Neural progenitor cell (in vitro differentiated cells): ENCODE measurements around the gene LRRC45. TPM values are rescaled to one million over a fixed set of nuclear protein-coding genes. Genes with fewer than 3 reads are reported as not detected.
A peak's percentile ranks its signal among the peaks of the same experiment; 100 is the strongest.

Experiments
- DNase-seq: peaks from one replicate; pipeline ENCODE4 v3.0.0-alpha.2; 2016; ENCODE audit warnings: low spot score
- H2AFZ ChIP-seq: fragments of 200-600 bp; sonication (generic); replicated peaks from 2 replicates; pipeline ENCODE4 v1.6.1; 2016; ENCODE audit warnings: antibody characterized with exemption
- H3F3A ChIP-seq: fragments of 200-600 bp; sonication (generic); 2 replicates; pipeline ENCODE4 v1.6.1; 2016; ENCODE audit warnings: antibody characterized with exemption, low read depth
- H3K27ac ChIP-seq: fragments of 200-600 bp; sonication (generic); 2 replicates; pipeline ENCODE4 v1.5.1; 2016; ENCODE audit warnings: mild to moderate bottlenecking
- H3K27me3 ChIP-seq: fragments of 200-600 bp; sonication (generic); 2 replicates; pipeline ENCODE4 v1.6.1; 2016; ENCODE audit warnings: mild to moderate bottlenecking, moderate library complexity
- H3K36me3 ChIP-seq: fragments of 200-600 bp; sonication (generic); 2 replicates; pipeline ENCODE4 v1.5.1; 2016
- H3K4me1 ChIP-seq: fragments of 200-600 bp; sonication (generic); 2 replicates; pipeline ENCODE4 v1.6.1; 2016; ENCODE audit warnings: mixed run types
- H3K4me2 ChIP-seq: fragments of 200-600 bp; sonication (generic); 2 replicates; pipeline ENCODE4 v1.6.1; 2016
- H3K4me3 ChIP-seq: fragments of 200-600 bp; sonication (generic); 2 replicates; pipeline ENCODE4 v1.5.1; 2016
- H3K79me2 ChIP-seq: fragments of 200-600 bp; sonication (generic); 2 replicates; pipeline ENCODE4 v1.6.1; 2016; ENCODE audit warnings: low read depth
- H3K9ac ChIP-seq: fragments of 200-600 bp; sonication (generic); 2 replicates; pipeline ENCODE4 v1.6.1; 2016
- H3K9me3 ChIP-seq: fragments of 200-600 bp; sonication (generic); 2 replicates; pipeline ENCODE4 v1.5.1; 2016; ENCODE audit warnings: low read depth
- H4K20me1 ChIP-seq: fragments of 200-600 bp; sonication (generic); 2 replicates; pipeline ENCODE4 v1.6.1; 2016; ENCODE audit warnings: low read depth
- H3K27ac Mint-ChIP-seq: 3 replicates; pipeline ENCODE4 v1.8.0; 2021; ENCODE audit warnings: mixed read lengths
- H3K27me3 Mint-ChIP-seq: 2 replicates; pipeline ENCODE4 v1.8.0; 2022; ENCODE audit warnings: low read depth, mild to moderate bottlenecking, inconsistent platforms, moderate library complexity, mixed read lengths; ENCODE audit not compliant: insufficient read depth
- H3K36me3 Mint-ChIP-seq: 3 replicates; pipeline ENCODE4 v1.8.0; 2021; ENCODE audit warnings: mixed read lengths
- H3K4me1 Mint-ChIP-seq: 3 replicates; pipeline ENCODE4 v1.8.0; 2021; ENCODE audit warnings: mixed read lengths
- H3K4me3 Mint-ChIP-seq: 3 replicates; pipeline ENCODE4 v1.8.0; 2021; ENCODE audit warnings: mild to moderate bottlenecking, moderate library complexity, mixed read lengths
- H3K9me3 Mint-ChIP-seq: 3 replicates; pipeline ENCODE4 v1.8.0; 2020; ENCODE audit warnings: mixed read lengths
- CTCF ChIP-seq: fragments of 200-600 bp; sonication (generic); IDR thresholded peaks from 2 replicates; pipeline ENCODE4 v1.5.1; 2017; ENCODE audit warnings: antibody characterized with exemption, mild to moderate bottlenecking
- EZH2 ChIP-seq: fragments of 200-600 bp; sonication (generic); IDR thresholded peaks from 2 replicates; pipeline ENCODE4 v1.6.1; 2017; ENCODE audit warnings: antibody characterized with exemption, mild to moderate bottlenecking, moderate library complexity
- EZH2phosphoT487 ChIP-seq: fragments of 200-600 bp; sonication (generic); IDR thresholded peaks from 2 replicates; pipeline ENCODE4 v1.6.1; 2017; ENCODE audit warnings: antibody characterized with exemption
- total RNA-seq: library from RNA; depleted of rRNA; stranded (reverse); fragments of >200 nt; gene quantifications from 2 replicates; pipeline ENCODE4 v1.2.3, GENCODE V29; 2015; ENCODE audit warnings: low replicate concordance

The LRRC45 gene
- total RNA-seq, 1 donor from 2014 or later: 15.4 TPM

- Histone ChIP-seq H3K4me1 (peaks cover 7% of the 10 kb centered on the region), H3K9ac (peak overlapping the region; percentile 52), H3K36me3 (no peaks in the 10 kb centered on the region), H3F3A (peaks cover 3% of the 10 kb centered on the region), H3K27ac (no peak overlapping the region), H4K20me1 (peaks cover 16% of the 10 kb centered on the region), H3K79me2 (peaks cover 14% of the 10 kb centered on the region), H3K27me3 (no peaks in the 10 kb centered on the region), H3K4me3 (peak overlapping the region; percentile 98), H3K4me2 (peak overlapping the region; percentile 97), H2AFZ (no peak overlapping the region), H3K9me3 (no peaks in the 10 kb centered on the region)
- Mint-ChIP-seq H3K27ac (peak overlapping the region; percentile 81), H3K36me3 (peaks cover 6% of the 10 kb centered on the region), H3K4me3 (peak overlapping the region; percentile 90), H3K9me3 (no peaks in the 10 kb centered on the region), H3K4me1 (peaks cover 6% of the 10 kb centered on the region), H3K27me3 (peaks cover 4% of the 10 kb centered on the region)
- no peak for TF ChIP-seq EZH2
- TF ChIP-seq EZH2phosphoT487: no peak
- no peak for TF ChIP-seq CTCF
- DNase-seq: no peak
Observed at GRCh38 chr17:82050761-82051641, 27.9 kb downstream of the LRRC45 start.

GRCh38 chr17:82051776-82052637 lies 28.9 kb downstream of the LRRC45 start, which contains the start of the genes GPS1 and RFNG:
Gene GPS1, plus strand, starts transcription at chr17:82051898. Its CDS starts 34 bp downstream, at chr17:82051932.
Gene RFNG, minus strand, starts transcription at chr17:82051811. Its CDS starts 45 bp downstream, at chr17:82051766.
- no peaks in the 10 kb centered on the region for H3K27me3 ChIP-seq
- H3K4me1 Mint-ChIP-seq: peaks cover 6% of the 10 kb centered on the region
- no peak within 1 kb of the TSS for H3K27ac ChIP-seq
- peak within 1 kb of the TSS; percentile 98 for H3K4me3 ChIP-seq
- H3K4me2 ChIP-seq: peak within 1 kb of the TSS; percentile 100
- peaks cover 7% of the 10 kb centered on the region for H3K4me1 ChIP-seq
- H2AFZ ChIP-seq: no peak within 1 kb of the TSS
- peak within 1 kb of the TSS; percentile 81 for H3K27ac Mint-ChIP-seq
- H3K27me3 Mint-ChIP-seq: peaks cover 4% of the 10 kb centered on the region
- peak; percentile 83 for DNase-seq
- H3K9ac ChIP-seq: peak within 1 kb of the TSS; percentile 82
- H3F3A ChIP-seq: peaks cover 3% of the 10 kb centered on the region
- peaks cover 14% of the 10 kb centered on the region for H3K79me2 ChIP-seq
- H3K9me3 ChIP-seq: no peaks in the 10 kb centered on the region
- TF ChIP-seq EZH2 (no peak), EZH2phosphoT487 (no peak), CTCF (no peak)
- peaks cover 6% of the 10 kb centered on the region for H3K36me3 Mint-ChIP-seq
- H3K9me3 Mint-ChIP-seq: no peaks in the 10 kb centered on the region
- peaks cover 18% of the 10 kb centered on the region for H4K20me1 ChIP-seq
- peak within 1 kb of the TSS; percentile 90 for H3K4me3 Mint-ChIP-seq
- H3K36me3 ChIP-seq: no peaks in the 10 kb centered on the region

- H3K4me1 ChIP-seq: peaks cover 7% of the 10 kb centered on the region
- no peak for DNase-seq
- peaks cover 18% of the 10 kb centered on the region for H4K20me1 ChIP-seq
- no peaks in the 10 kb centered on the region for H3K9me3 Mint-ChIP-seq
- TF ChIP-seq CTCF (no peak), EZH2 (no peak), EZH2phosphoT487 (no peak)
- H3K4me1 Mint-ChIP-seq: peaks cover 6% of the 10 kb centered on the region
- no peak overlapping the region for H3K27ac Mint-ChIP-seq
- peaks cover 1% of the 10 kb centered on the region for H3K36me3 Mint-ChIP-seq
- H3K27me3 Mint-ChIP-seq: peaks cover 4% of the 10 kb centered on the region
- no peaks in the 10 kb centered on the region for H3K9me3 ChIP-seq
- peak overlapping the region; percentile 100 for H3K4me2 ChIP-seq
- peak overlapping the region; percentile 98 for H3K4me3 ChIP-seq
- peak overlapping the region; percentile 82 for H3K9ac ChIP-seq
- no peaks in the 10 kb centered on the region for H3K36me3 ChIP-seq
- H3K79me2 ChIP-seq: peaks cover 14% of the 10 kb centered on the region
- peaks cover 3% of the 10 kb centered on the region for H3F3A ChIP-seq
- H2AFZ ChIP-seq: no peak overlapping the region
- H3K27ac ChIP-seq: no peak overlapping the region
- H3K27me3 ChIP-seq: no peaks in the 10 kb centered on the region
- H3K4me3 Mint-ChIP-seq: peak overlapping the region; percentile 85
Observed at GRCh38 chr17:82052638-82053059, 29.5 kb downstream of the LRRC45 start.
